Stimulated activated CD4-positive, alpha-beta T cell treated with anti-CD3 and anti-CD28 coated beads, Interleukin-2, amount 100 ng/mL, for 4 hours (primary cell): ENCODE measurements around the gene KRT34.

Source experiments
- DNase-seq: peaks from one replicate; pipeline ENCODE4 v3.0.0-alpha.2; 2020; ENCODE audit warnings: low read depth

Gene KRT34

GRCh38 chr17:41332239-41332638, 49.9 kb downstream of the KRT34 start:
- no peak for DNase-seq

- DNase-seq = no peak
Observed at GRCh38 chr17:41331606-41332005, 50.5 kb downstream of the KRT34 start.

GRCh38 chr17:41329279-41329948, 52.7 kb downstream of the KRT34 start:
- DNase-seq = no peak

- DNase-seq = no peak
Observed at GRCh38 chr17:41328207-41328606, 53.9 kb downstream of the KRT34 start.
